SW480 (cell line): ENCODE results near the gene GPR157.
"Not testable (repeated sequence)": the region's sequence is repeated elsewhere in the genome, so short reads cannot be mapped to it uniquely, and the experiment has no call there.

Source experiments
- DNase-seq: peaks from one replicate; pipeline ENCODE4 v3.0.0-alpha.2; 2016; ENCODE audit warnings: low spot score

Gene GPR157

DNA sequence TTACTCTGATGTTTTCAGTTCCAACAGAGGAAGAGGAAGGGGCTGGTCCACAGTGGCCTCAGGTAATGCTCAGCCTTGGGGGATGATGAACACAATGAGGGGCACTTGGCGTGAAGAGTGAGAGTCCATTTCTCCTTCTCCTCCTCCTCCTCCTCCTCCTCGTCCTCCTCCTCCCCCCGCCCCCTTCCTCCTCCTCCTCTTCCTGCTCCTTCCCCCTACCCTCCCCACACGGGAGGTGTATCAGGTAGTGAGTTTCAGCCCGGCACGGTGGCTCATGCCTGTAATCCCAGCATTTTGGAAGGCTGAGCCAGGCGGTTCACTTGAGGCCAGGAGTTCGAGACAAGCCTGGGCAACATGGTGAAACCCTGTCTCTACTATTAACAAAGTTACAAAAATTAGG is 17.3 kb upstream of the GPR157 start:
- no peak for DNase-seq

DNA sequence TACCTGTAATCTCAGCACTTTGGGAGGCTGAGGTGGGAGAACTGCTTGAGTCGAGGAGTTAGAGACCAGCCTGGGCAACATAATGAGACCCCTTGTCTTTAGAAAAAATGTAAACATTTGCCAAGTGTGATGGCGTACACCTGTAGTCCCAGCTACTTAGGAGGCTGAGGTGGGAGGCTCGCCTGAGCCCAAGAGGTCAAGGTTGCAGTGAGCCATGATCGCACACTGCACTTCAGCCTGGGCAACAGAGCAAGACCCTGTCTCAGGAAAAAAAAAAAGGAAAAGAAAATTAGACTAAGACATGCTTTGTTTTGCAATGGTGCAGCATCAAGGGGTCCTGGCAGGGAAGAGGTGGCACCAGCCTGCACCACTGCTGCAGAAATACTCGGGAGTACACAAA is 16.8 kb upstream of the GPR157 start:
- DNase-seq = no peak

DNA sequence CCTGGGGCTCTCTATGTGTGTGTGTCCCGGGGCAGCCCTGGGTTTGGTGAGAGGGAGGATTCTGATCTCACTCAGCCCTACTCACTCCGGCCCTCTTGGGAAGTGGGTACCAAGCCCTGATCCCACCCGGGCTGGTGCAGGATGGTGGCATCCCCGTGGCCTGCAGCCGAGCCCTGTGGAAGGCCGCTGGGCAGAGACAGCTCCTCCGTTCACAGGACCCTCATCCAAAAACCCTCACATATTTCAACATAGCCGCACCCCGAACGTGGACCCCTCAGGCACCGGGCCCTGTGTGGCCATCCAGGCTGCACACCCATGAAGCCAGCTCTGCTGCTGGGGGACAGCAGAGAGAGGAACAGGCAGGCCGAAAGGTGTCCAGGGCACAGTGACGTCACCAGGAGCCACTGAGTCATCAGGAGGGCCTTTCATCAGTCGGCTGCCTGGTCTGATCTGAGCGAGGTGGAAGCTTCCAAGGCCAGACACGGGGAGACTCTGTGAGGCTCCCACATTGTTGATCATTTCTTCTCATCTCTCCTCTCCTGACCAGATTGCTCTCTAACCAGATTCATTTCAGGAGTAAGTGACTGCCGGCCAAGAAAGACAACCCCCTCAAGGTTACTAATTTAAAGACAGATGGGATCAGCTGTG is 16.2 kb upstream of the GPR157 start:
- peak; percentile 82 for DNase-seq

DNA sequence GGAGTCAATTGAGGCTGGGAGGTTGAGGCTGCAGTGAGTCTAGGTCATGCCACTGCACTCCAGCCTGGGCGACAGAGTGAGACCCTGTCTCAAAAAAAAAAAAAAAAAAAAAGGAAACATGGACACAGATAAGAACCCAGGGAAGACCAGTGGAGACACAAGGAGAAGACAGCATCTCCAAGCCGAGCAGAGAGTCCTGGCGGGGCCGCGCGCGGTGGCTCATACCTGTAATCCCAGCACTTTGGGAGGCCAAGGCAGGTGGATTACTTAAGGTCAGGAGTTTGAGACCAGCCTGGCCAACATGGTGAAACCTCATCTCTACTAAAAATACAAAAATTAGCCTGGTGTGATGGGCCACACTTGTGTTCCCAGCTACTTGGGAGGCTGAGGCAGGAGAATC is 15.6 kb upstream of the GPR157 start:
- DNase-seq = not testable (repeated sequence)

DNA sequence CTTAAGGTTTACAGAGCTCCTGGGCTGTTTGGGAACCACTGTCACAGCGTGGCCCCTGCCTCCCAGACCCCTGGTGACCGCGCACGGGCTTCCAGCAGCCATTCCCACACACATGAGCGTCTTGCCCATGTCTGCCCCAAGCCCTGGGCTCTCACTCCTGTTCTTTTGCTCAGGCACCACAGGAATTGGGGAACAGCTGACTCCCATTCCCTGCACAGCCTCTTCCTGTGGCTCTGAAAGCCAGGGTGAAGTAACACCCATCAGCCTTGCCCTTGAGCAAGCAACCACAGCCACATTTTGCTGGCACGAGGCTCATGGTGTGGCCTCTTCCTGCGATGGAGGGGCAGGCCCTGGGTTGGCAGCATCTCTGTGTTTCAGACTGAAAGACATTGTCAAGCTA is 14.3 kb upstream of the GPR157 start:
- DNase-seq = no peak

DNA sequence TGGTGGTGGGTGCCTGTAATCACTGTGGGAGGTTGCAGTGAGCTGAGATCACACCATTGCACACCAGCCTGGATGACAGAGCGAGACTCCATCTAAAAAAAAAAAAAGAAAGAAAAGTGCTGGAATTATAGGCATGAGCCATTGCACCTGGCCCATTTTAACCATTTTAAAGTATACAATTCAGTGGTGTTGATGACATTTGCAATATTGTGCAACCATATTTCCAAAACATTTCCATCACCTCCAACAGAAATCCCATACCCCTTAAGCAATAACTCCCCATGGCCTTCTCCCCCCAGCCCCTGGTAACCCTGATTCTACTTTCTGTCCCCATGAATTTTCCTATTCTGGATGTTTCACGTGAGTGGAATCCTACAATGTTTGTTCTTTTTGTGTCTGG is 11.0 kb upstream of the GPR157 start:
- DNase-seq = no peak

DNA sequence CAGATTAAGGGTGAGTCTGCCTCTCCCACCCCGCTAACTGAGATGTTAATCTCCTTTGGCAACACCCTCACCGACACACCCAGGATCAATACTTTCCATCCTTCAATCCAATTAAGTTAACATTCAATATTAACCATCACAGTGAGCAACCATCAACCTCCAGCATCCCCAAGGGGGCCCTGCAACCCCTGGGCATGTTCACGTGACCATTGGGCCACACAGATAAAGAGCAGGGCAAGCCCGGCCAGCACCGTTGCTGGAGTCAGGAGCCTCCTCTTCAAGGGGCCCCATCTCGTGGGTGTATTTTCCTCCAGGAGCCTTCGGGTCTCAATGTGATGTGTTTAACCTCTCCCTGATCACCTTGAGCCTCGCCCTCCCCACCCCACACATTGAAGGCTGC is 8.0 kb upstream of the GPR157 start:
- DNase-seq = no peak

DNA sequence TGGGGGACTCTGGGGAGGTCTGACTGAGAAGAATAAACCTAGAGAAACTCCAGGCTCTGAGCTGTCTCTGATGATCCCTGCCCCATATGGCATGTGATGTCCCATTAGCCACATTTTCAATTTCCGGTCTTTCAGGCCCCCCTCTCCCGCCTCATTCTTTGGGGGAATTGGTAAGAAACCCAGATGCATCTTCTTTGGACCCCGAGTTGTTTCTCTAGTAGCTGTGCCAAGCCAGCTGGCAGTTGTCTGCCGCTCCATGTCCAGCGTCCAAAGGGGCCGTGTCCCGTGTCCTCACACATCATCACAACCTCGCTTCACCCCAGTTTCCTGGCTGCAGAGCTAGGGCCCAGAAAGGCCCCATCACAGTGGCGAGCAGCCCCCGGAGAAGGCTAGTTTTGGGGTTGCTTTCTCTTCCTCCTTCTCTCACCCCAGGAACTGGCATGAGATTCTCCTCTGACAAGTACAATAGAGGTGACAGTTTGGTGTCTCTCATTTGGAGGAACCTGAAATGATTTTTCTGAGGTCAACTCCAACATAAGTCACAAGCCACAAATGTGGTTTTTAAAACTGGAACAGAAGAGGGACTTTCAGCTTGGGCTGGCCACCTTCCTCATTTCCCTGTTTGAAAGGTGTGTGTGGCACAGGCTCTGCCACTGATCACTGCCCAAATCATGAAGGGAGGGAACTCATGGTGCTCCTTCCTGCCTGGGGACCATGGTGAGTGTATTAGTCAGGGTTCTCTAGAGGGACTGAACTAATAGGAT is 6.4 kb upstream of the GPR157 start:
- DNase-seq = no peak

DNA sequence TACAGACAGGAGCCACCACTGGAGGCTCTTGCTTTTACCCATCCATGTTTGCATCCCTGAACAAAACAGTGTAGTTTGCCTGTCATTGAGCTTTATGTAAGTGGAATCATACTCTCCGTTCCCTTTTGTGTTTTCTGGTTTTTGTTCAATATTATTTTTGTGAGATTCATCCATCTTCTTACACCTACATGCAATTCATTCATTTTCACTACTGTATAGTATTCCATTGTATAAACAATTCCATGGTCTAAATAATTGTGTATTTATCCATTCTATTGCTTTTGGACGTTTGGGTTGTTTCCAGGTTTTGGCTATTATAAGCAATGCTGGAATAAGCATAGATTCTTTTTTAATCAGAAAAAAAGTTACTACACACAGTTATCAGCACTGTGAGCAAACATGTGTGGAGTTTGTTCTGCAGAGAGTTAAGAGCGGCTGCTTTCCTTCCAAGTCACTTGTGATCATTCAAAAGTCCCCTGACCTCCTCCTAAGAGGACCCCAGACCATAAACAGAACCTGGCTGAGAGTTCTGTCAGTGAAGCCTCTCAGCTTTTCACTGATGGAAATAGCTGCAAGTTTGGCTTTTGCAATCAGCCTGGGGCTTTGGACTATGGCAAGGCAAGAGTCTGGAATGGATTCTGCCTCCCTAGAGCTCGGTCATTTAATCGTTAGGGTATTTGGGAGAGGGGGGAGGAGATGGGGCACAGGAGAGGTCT is 5.1 kb upstream of the GPR157 start:
- DNase-seq = no peak

DNA sequence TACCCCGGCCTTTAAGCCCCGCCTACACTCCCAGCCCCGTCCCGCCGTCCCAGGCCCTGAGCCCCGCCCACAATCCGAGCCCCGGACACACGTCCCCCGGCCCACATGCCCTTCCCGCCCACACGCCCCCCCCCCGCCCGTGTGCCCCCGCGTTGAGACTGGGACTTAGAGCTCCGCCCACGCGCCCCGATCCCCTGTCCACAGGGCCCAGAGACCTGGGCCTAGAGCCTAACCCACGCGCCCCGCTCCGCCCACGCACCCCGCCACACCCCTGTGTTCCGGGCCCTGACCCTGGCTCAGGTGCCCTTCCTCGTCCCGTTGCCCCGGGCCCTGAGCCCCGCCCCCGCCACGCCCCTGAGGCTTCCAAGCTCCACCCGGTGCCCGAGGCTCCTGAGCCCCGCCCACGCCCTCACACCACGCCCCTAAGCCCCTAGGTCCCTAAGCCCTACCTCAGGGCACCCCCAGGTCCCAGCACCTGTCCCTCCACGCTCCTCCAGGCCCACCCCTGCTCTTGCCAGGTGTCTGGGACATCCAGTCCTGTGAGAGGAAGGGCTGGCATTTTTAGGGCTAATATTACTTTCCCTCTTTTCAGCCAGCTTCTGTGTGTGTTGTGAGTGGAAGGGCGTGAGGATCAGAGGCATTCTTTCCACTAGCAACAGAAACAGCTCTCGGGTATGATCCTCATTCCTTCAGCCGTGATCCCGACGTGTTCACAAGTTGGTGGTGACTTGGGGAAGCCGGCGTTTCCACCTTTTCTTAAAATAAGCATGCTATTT is 552 bp upstream of the GPR157 start:
- DNase-seq = peak; percentile 91

DNA sequence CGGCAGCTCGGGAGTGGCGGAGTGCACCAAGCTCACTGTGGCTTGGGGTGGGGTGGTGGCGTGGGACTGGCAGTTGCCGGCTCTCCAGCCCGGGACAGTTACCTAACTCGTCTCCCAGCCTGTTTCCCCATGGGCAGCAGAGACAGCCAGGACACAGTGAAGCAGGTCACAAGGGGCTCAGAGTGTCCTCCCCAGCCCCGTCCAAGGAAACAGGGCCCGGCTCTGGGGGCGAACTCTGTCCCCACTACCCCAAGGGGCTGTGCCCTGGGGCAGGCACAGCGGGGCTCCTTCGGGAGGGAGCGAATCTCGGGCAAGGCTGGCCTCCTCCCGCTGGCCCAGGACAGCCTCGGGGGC is 759 bp downstream of the GPR157 start:
- no peak for DNase-seq

DNA sequence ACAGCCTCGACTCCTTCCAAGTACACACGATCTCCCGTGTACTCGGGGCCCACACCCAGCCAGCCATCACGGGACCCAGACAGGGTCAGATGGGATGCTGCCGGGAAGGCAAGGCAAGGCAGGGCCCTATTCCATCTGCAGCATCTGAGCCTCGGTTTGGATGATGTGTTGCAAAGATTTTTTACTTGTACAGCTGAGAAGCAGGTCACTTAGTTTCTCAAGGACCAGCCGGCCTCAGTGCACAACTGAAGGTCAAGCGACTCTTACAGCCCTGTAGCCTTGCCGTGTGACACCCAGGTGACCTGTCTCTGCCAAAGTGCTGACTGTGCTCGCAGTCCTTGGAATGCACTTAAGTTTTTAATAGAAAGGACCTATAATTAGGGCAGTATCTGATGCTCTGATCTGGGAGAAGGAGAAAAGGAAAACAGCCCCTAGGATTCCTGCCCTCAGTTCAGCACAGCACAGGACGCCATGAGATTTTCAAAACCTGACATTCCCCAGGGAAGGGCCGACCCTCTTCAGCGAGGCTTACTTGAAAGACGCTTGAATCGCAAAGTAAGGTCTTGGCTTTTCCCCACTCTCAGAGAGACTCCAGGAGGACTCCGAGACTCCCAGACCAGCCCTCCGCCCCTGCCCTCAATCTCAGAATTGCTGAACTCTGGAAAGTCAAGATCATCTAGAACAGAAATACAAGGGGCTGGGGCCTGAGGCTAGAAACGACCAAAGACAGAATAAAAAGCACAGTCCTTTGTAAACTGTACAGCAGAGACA is 1.3 kb downstream of the GPR157 start:
- no peak for DNase-seq

DNA sequence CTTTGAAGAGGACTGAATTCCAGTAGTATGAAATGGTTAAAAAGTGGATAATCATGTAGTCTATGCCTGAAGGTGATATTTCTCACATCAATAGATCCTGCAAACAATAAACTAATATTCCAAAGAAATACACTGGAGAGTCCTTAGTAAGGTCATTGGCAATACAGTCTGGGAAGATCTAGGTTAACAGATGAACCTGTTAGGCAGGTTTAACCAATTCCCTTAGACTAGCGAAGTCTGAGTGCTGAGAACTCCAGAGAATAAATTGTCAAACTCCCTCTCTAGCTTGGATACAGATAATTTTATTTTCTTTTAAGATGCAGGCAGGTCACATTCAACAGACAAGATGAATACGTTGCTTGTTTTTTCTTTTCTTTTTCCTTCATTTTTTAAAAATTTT is 2.4 kb downstream of the GPR157 start:
- no peak for DNase-seq

DNA sequence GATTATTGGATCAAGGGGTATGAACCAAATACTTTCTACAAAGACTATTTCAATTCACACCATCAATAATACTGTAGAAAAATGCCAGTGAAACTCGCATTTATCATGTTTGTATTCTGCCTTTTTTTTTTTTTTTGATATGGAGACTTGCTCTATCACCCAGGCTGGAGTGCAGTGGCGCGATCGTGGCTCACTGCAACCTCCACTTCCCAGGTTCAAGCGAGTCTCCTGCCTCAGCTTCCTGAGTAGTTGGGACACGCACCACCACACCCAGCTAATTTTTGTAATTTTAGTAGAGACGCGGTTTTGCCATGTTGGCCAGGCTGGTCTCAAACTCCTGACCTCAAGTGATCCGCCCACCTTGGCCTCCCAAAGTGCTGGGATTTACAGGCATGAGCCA is 3.1 kb downstream of the GPR157 start:
- DNase-seq = not testable (repeated sequence)

DNA sequence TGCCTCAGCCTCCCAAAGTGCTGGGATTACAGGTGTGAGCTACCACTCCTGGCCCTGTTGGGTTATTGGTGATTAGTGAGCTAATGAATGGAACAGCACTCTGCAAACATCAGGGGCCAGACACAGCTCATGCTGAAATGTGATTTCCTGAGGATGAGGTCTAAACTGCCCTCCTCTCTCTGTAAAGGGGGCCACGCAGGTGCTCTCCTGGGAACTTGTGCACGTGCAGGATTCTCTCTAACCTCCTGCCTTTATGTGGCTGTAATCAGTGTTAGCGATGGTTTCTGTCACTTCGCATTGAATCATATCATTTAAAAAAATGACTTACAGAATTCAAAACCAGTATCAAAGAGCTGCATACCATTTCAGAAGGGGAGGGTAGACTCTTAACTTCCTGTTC is 3.6 kb downstream of the GPR157 start:
- no peak for DNase-seq

DNA sequence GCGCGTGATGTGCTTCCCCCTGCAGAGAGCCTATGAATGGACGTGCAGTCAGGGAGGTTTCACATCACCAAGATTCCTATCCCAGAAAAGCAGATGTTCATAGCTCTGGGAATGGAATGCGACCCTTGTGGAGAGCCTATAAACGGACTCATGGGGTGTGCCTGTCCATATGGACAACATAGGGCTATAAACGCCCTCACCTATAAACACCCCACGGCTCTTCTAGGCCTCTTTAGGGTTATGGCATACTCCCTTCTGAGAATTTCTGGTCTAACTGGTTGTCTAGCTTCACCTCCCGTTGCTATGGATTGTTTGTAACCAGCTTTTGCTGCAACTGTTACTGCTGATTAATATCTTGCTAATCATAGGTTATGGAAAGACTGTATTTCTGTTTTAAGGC is 4.5 kb downstream of the GPR157 start:
- not testable (repeated sequence) for DNase-seq

DNA sequence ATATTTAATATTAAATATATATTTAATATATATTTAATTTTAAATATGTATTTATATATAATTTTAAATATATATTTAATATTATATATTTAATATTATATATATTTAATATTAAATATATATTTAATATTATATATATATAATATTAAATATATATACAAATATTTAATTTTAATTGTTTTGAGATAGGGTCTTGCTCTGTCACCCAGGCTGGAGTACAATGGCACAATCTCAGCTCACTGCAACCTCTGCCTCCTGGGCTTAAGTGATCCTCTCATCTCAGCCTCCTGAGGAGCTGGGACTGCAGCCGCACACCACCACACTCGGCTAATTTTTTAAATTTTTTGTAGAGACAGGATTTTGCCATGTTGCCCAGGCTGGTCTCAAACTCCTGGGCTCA is 5.2 kb downstream of the GPR157 start:
- not testable (repeated sequence) for DNase-seq

DNA sequence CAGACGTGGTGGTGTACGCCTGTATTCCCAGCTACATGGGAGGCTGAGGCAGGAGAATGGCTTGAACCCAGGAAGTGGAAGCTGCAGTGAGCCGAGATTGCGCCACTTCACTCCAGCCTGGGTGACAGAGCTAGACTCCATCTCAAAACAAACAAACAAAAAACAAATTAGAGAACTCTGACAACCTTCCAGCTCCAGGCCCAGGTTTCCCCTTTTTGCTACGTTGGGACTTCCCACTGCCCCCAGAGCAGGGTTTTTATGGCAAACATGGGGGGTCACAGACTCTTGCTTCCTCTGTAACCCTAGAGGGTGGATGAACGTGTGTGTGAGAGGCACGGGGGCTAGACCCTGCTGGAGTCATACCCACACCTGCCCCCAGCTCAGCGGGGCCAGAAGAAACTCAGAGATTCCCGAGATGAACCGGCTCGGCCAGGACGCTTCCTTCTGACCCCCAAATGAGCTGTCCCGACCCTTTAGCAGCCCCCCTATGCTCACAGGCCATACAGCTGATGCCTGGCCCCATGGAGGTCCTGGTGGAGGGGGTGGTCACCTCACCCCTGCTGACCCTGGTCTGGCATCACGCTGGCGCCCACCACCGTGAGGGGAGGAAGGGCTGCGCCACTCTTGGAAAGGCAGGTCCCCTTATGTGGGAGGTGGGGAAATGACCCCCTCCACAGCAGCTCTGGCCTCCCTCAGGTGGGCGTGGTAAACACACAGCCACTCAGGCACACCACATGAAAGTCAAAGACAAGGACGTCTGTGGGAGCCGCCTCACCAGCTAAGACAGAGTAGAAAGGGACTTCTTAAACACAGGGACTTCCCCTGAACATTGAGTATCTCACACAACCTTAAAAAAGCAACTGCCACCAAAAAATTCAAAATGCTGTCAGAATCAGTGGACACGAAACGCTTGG is 7.1 kb downstream of the GPR157 start:
- no peak for DNase-seq

DNA sequence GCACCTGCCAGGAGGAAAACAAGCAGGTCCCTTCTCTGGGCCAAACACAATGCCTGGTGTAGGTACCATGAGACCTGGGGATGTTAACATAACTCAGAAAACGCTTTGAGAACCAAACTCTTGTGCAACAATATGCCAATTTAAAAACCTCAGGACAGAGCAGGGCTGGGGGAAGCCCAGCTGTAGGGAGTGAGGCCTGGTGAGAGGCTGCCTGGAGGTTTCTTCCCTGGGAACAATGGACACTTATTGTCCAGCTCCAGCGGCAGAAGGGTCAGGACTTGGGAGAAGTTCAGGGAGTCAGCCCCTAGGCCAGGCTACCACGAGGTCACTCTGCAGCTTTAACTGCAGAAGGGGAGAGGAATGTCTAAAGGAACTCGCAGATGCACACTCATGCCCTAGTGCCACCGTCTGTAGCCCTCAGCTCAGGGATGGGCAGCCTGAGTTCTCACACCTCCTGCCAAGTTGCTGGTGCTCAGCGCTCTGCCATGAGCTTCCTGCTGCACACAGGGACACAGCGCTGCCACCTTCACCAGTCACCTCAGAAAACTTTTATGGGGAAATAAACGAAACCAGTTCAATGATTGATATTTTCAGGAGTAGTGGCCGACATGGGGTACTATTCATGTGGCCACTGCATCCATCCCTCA is 8.5 kb downstream of the GPR157 start:
- no peak for DNase-seq

DNA sequence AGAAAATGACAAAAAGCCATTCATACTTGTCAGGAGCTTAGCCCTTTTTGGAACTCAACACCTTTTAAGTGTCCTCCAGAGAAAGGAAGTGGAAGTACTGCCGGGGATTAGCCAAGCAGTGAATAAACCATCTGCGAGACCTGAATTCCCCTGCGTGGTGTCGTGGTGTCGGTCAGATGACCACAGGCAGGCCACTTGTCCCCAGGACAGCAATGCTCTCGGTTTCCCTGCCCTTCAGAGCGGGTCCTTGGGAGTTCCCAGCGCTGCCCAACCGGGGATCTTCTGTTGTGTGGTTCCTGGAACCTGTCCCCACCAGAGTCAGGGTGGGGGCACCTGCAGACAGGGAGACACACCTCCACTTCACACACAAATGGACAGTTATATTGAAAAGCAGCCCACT is 9.2 kb downstream of the GPR157 start:
- DNase-seq = no peak
